GM19043 (cell line): ENCODE measurements around the gene LCAT.
A peak's percentile ranks its signal among the peaks of the same experiment; 100 is the strongest.
"Not testable (repeated sequence)": the region's sequence is repeated elsewhere in the genome, so short reads cannot be mapped to it uniquely, and the experiment has no call there.

Experiments used
- ATAC-seq: cut with Tn5 transposase; IDR thresholded peaks from one replicate; pipeline ENCODE4 v1.9.1; 2021; ENCODE audit warnings: low read depth; ENCODE audit not compliant: unreplicated experiment

Gene LCAT

DNA sequence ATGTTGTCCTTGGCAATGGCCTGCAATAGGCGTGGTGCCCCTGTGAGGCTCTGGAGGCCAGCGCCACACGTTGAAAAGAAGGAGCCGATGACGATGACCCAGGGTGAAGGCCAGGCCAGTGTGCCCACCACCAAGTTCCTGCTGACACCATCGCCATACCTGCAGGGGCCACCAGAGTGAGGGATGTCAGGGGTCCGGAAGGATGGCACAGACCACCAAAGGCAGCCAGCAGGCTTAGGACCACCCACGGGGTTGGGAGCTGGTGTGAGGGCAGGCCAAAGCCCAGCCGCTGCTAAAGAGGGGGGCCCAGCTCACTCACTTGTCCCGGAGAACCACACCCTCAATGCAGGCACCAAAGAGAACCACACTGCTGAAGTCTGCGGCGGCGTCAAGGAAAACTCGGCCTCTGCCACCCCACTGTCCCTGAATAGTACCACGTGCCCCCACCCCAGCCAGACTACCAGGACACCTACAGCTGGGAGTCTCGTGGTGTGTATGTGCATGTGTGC is 6.5 kb upstream of the LCAT start:
- ATAC-seq = no peak

DNA sequence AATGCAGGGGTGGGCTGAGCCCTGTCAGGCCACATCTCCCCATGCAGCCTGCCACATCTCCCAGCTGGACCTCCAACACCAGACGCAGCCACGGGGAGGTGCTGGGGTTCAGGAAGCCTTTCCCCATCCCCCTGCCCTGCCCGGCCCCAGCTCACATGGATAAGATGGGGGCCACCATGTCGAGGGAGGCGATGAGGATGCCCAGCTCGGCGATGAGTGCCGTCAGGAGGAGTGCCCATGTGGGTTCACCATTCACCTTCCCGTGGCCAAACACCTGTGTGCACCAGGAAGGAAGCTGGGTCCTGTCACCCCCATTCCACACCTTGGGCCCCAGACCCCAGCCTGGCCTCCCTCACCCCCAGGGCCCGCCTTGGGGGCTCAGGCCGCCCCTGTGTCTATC is 5.7 kb upstream of the LCAT start:
- no peak for ATAC-seq

DNA sequence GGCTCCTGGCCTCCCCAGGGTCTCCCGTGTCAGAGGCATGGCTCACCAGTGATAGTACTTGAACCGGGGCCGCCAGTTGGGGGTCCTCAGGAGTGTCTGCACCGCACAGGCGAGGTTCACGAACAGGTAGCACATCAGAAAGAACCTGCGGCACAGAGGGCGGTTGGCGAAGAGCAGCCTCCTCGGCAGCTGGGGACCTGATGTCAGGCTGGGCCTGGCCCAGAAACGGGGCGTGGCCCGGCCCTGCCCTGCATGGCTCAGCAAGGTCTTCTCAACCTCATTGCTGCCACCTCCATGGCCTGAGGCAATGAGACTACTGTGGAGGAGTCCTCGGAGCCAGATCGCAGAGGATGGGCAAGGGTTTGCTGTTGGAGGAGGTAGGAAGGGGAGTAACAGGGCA is 4.1 kb upstream of the LCAT start:
- ATAC-seq = no peak

DNA sequence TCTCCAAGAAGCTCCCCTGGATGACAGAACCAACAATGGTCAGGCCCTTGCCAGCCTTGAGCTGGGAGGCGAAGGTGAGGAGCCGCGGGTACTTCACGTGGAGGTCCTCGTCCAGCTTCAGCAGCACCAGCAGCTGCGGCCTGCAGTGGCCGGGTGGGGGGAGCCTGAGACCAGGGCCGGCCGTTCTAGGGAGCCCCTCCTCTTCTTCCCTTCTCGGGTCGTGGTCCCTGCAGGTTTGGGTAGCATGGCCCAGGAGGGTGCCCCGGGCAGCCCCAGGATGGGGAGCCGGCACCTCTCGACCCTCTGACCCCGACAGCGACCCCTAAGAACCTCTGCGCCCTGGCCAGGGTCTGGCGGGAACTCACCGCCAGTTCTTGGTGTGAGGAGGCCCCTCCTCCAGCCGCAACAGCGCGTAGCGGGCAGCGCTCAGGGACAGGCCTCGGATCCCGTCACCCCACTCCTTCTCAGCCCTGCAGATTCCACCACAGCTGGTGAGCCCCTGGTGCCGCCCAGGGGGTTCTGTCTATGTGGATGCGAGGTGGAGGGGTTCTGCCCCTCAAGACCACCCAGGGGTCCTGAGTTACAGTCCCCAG is 3.1 kb upstream of the LCAT start:
- ATAC-seq = no peak

DNA sequence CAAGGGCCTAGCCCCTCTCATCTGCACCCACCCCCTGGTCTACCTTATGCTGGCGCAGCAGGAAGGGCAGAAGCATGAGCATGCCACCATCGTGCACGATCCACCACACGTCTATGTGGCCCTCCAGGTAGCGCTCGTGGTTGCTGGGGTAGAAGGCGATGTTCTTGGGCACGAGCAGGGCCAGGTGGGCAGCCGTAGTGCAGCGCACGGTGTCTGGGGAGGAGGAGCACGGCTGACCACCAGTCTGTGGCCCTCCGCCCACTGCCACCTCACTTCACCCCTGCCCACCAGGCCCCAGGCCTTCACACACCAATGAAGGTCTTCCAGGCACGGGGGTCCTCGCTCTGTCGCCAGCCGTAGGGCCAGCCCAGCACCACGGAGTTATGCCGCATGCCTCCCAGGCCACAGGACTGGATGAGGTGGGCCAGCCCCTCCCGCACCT is 2.2 kb upstream of the LCAT start:
- no peak for ATAC-seq

DNA sequence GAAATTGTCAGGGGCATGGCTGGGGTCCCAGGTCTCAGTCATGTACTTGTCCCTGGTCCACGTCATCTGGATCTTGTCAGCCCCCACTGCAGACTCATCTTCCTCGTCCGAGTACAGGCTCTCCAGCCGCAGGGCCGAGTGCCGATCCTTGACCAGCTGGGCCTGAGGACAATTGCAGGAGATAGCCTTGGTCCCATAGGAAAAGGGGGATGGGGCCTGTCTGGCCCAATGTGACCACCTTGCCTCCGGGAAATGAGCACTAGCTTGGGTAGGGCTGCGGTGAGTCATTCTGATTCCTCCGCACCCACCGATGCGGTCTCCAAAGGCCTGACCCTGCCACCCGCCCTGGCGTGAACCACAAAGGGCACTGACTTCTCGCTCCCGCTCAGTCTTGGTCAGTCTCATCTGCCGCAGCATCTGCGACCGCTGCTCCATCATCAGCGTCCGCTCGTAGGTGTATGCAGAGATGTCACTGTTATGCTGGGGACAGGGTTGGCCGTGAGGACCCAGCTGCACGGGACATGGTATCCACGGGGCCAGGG is 1.5 kb upstream of the LCAT start:
- no peak for ATAC-seq

DNA sequence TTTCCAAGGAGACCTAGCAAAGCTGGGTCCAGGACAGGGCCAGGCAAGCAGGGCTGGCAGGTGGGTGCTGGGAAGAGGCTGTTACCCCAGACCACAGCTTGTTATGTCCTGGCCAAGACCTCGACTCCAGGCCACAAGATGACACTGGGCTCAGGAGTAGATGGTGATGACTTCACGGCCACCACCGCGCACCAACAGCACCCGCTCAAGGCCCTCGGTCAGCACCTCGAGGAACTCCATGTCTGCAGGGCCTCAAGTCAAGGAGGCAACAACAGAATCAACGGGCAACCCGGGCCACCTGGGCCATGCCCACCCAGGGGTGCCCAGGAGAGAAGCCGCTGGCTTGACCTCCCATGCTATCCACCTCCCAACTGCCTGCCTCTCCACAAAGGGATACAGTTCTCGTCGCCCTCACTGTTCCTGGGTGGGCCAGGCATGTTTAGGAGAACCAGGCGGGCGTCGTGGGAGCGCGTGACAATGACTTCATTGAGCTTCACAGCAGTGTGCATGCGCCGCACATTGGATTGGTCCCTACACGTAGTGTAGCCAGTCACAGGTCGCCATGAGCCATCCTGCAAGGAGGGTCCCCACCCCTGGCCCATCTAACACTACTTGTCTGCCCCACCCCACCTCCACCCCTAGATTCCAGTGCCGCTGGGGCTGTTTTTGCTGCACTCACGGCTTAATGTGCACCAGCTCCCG is 921 bp upstream of the LCAT start:
- ATAC-seq = no peak

DNA sequence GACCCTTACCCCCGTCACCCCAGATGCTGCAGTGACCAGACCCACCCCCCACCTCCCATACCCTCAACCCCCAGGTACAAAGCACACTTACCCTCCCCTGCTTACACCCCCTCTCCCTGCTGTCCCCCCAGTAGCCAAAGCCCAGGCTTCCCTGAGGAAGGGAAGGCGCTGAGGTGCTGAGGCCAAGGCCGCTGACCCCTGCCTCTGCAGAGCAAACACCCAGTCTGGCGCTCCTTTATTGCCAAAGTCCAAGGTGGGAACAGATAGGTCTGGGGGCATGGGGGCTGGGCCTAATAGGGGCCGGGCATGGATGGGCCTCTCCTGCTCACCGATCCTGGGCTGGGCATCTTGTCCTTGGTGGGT is 683 bp downstream of the LCAT start:
- ATAC-seq = no peak

DNA sequence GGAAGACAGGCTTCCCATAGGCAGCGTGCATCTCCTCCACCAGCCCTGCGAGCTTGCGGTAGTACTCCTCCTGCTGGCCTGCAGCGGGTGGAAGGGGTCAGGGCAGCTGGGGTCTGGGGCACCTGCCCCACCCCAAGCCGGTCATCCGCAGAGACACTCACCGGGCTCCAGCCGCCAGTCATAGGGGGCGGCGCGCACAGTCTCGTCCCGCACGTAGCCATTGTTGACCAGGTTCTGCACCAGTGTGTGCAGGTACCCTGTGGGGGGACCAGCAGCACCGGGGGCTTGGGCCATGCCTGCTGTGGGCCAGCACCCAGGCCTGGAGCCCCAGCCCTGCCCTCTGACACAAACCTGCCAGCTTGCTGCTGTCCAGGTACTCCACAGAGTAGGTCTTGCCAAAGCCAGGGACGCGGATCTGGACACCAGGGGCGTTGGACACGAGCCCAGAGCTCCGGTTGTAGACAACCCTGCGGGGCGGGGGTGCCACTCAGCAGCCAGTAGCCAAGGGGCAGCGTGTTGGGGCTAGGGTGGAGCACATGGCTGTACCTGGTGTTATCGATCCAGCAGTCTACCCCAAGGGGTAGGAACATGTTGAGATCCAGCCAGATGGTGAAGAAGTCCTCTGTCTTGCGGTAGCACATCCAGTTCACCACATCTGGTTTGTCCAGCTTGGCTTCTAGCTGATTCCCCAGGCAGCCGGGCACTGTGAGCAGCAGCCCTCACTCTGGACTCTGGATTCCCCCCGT is 1.2 kb downstream of the LCAT start:
- no peak for ATAC-seq

DNA sequence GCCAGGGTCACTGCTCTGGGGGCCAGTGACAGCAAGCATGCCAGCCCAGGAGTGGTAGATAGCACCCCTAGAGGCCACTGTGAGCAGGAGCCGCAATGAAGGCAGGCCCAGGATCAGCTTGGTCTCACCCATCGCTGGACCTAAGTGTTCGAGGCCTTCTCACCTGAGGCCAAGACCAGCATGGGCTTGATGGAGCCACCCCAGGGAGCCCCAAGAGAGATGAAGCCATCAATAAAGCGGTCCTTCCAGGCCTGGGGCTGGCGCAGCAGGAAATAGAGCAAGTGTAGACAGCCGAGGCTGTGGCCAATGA is 1.8 kb downstream of the LCAT start:
- ATAC-seq = no peak

DNA sequence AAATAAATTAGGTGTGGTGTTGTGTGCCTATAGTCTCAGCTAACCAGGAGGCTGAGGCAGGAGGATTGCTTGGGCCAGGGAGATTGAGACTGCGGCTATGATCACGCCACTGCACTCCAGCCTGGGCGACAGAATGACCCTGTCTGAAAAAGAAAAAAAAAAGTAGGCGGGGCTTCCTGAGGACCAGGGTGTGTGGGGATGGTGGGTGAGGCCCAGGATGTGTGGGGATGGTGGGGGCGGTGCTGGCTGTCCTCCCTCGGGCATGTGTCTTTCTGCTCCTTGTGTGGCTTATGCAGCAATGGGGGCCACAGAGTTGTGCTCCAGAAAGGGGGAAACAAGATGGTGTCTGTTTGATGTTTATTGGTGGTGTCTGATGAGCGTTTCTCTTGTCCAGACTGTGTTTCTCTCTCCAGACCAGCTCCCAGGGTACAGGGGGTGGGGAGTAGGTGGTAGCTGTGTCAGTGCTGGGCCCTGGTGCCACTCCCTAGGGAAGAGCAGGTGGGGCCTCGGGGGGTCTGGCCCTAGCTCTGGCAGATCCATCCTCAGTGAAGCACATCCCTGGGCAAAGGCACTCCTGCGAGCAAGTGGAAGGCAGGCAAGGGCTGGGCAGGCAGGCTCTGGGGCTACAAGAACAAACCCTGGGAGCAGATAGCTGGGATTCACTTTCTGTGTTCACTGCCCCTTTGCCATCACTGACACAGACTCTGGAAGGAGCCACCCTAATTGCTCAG is 2.3 kb downstream of the LCAT start:
- ATAC-seq = no peak

DNA sequence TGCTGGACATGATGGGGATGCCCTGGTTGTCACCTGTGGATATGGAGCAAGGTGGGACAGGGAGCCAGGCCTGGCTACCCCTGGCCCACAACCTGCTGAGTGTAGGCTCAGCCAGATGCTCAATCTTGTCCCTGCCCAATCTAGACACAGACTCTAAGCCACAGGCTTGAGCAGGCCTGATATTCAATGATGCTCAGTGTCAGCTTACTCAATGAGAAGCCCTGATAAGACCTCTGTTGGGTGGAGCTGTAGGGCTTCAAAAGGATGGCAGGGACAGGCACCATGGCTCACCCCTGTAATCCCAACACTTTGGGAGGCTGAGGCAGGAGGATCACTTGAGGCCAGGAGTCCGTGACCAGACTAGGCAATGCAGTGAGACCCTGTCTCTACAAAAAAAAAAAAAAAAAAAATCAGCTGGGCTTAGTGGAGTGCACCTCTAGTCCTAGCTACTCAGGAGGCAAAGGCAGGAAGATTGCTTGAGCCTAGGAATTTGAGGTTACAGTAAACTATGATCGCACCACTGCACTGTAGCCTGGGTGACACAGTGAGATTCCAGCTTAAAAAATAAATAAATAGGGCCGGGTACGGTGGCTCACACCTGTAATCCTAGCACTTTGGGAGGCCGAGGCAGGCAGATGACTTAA is 3.4 kb downstream of the LCAT start:
- ATAC-seq = no peak

DNA sequence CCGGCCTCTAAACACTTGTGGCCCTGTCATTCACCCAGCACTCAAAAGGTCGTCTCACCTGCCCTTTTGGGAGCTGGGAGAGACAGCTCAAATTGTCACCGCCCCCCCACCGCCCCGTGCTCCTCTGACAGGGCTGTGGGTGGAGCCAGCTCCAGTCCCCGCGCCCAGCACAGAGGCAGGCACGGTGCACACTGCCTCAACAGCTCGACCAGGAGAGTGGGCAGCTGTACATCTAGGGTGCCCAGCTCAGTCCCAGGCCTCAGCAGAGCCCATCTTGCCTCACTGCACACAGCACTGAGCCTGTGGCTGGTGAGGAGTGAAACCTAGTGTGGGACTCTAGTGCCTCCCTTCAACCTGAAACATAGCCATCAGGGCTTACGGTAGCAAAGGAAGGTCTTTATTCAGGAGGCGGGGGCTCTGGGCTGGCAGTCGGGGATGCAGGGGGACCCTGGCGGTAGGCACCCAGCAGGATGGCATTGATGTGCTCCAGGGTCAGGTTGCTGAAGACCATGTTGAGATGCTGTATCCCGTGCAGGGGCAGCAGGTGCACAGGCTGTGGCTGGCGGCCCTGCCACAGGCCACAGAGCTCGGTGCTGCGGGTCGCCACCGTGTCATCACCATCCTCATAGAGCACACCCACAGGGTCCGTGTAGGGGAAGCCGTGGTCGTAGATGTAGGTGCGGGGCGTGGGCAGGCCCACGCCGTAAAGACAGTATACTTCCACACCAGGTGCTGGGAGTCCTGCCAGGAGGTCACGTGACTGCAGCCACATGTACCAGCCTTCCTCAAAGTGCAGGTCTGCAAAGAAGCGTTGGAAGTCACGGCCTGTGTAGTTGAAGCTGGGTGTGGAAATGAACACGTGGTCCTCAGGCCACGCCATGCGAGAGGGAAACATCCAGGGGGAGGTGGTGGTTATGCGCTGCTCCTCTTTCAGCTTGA is 4.1 kb downstream of the LCAT start:
- ATAC-seq = no peak

DNA sequence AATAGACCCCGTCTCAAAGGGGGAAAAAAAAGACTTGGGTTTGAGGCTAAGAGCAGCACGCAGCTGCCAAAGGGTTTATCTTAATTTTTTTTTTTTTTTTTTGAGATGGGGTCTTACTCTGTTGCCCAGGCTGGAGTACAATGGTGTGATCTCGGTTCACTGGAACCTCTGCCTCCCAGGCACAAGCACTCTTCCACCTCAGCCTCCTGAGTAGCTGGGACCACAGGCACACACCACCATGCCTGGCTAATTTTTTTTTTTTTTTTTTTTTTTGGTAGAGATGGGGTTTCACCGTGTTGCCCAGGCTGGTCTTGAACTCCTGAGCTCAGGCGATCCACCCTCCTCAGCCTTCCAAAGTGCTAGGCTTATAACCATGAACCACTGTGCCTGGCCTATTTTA is 6.2 kb downstream of the LCAT start:
- not testable (repeated sequence) for ATAC-seq

DNA sequence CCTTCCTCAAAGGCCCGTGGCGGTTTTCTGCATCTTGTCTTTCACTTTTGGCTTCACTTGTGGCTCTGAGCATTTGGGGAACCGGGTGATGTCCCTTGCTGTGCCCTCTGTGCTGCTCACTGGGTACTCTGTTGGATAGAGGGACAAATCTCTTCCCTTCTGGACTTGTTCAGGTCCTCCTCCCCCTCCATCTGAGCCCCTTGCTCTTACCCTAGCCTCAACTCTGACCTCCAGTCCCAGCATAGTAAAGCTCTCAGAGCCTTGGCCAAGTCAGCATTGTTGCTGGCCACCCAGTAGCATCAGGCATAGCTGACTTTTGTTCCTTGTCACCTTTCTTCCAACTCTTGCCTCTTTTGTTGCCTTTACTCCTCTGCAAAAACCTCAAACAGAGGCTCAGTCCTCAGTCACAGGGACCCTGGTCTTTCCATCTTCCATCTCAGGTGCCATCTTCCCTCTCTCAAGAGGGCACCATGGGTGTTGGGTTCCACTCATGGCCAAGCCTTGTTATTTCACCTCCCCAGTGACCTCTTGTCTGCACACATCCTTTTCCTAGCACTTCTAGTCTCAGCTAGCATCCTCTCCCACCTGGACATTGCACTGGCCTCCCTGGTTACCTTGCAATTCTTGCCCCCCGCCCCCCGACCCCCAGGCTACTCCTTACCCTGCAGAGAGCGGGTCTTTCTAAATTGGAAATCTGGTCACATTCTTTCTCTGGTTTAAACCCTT is 6.9 kb downstream of the LCAT start:
- ATAC-seq = no peak

DNA sequence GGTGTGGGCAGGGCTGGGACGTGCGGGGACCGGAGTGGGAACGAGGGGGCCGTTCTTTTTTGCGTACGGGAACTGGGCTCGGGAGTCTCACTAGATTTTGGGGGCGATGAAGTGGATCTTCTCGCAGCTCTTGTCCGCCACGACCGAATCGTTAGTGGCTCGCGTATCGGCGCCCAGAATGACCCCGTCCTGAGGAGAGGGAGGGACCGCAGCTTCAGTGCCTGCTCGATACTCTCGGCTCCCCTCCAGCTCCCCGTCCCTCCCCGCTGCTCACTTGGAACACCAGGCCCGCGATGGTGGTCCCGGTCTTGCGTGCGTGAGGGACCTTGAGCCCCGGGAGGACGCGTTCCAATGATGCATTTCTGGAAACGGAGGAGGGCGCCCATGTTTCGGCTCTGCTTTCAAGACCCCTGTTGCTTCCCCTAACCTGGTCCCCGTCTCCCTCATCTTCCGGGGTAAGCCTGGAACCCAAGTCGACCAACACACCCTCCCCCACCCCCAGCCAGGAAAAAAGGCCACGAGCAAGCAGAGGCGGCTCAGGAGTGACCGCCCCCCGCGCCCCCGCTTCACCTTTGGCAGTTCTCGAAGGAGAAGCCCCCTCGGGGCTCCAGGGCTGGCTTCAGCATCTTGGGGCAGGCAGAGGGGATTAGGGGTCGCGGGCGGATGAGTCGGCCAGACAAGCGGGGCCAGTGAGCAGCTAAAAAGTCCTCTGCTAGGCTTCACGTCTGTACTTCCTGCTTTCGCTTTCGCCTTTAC is 7.6 kb downstream of the LCAT start, which contains the start of gene PSMB10:
Gene PSMB10 (minus strand): TSS at position 727 of the 756 bp plus-strand sequence. CDS start 101 bp downstream, at position 626.
- ATAC-seq = peak; percentile 56

DNA sequence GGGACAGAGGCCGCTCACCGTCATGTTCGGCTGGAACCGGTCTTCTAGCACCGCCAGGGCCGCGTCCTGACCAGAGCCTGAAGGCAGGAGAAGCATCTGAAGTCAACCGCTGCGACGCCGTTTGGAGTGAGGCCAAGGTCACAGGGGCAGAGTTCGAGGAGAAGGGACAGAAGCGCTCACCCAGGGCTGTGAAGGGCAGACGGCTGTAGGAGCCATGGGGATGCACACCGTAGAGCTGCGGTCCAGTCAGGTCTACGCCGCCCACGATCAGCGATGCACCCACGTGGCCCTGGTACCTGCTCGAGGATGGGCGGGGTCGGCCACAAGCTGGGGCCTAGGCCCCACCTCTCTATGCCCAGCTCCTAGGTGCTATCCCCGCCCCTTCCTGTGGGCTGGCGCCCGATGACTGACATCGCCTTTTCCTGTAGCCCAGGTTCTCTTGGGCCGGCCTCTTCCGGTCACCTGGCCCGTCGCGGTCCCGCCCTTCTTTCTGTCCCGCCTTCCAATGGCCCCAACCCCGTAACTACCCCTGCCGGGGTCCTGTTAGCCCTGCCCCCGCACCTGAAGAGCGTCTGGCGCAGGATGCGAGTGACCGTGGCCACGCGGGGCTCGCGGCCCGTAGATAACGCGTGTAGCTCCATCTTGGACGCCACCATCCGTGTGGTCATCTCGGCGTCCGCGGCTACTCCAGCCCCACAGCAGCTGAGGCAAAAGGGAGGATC is 8.4 kb downstream of the LCAT start:
- ATAC-seq = peak; percentile 84
